MCF 10A (cell line): ENCODE results near the gene BUD13. TPM values are rescaled to one million over a fixed set of nuclear protein-coding genes. Genes with fewer than 3 reads are reported as not detected.

Experiments used
- BruUV-seq: library from RNA; stranded (reverse); fragments of 400-500 nt; replicated peaks from 2 replicates; lab custom pipeline; 2021; lab: Mats Ljungman, UMichigan
- CTCF ChIA-PET: fragments of 300-600 bp; sonication (Branson Sonifier 250); formaldehyde crosslinking; extraction: SDS; loops from one replicate; lab custom pipeline; 2021; ENCODE audit warnings: antibody characterized with exemption, inconsistent platforms; lab: Yijun Ruan, JAX
- POLR2A ChIA-PET: fragments of 300-600, 350-650 bp; sonication (Branson Sonifier 250); formaldehyde crosslinking; extraction: SDS; loops from one replicate; lab custom pipeline; 2020; ENCODE audit warnings: antibody characterized with exemption, inconsistent platforms; lab: Yijun Ruan, JAX
- DNase-seq: peaks from one replicate; pipeline ENCODE4 v3.0.0-alpha.2; 2018; ENCODE audit not compliant: unreplicated experiment
- H3K27ac Mint-ChIP-seq: one replicate; pipeline ENCODE4 v1.8.0; 2022; ENCODE audit warnings: mild to moderate bottlenecking, low read depth, mixed read lengths; ENCODE audit not compliant: unreplicated experiment
- H3K27me3 Mint-ChIP-seq: one replicate; pipeline ENCODE4 v1.8.0; 2022; ENCODE audit warnings: mixed read lengths; ENCODE audit not compliant: insufficient read depth, unreplicated experiment
- H3K36me3 Mint-ChIP-seq: one replicate; pipeline ENCODE4 v1.8.0; 2022; ENCODE audit warnings: mild to moderate bottlenecking, moderate library complexity, mixed read lengths; ENCODE audit not compliant: insufficient read depth, unreplicated experiment
- H3K4me1 Mint-ChIP-seq: one replicate; pipeline ENCODE4 v1.8.0; 2022; ENCODE audit warnings: mixed read lengths; ENCODE audit not compliant: insufficient read depth, unreplicated experiment
- H3K4me3 Mint-ChIP-seq: one replicate; pipeline ENCODE4 v1.8.0; 2022; ENCODE audit warnings: mild to moderate bottlenecking, moderate library complexity, mixed read lengths; ENCODE audit not compliant: unreplicated experiment
- H3K9me3 Mint-ChIP-seq: one replicate; pipeline ENCODE4 v1.8.0; 2022; ENCODE audit warnings: mixed read lengths; ENCODE audit not compliant: unreplicated experiment
- CTCF ChIP-seq: fragments of 200-600 bp; IDR thresholded peaks from one replicate; pipeline ENCODE4 v1.8.0; 2022; ENCODE audit warnings: antibody characterized with exemption, mild to moderate bottlenecking; ENCODE audit not compliant: unreplicated experiment
- intact Hi-C: fragments of 100-400 bp; cut with micrococcal nuclease; formaldehyde crosslinking; loops from 2 replicates; pipeline ENCODE4 v1.14.1; 2022
- total RNA-seq: library from RNA; stranded (reverse); gene quantifications from 2 replicates; pipeline ENCODE4 v1.2.3, GENCODE V29; 2022

BUD13 gene
- total RNA-seq, 1 experiment from 2014 or later: 15.1 TPM

GRCh38 chr11:116791002-116791812 lies 18.4 kb upstream of the BUD13 start:
- H3K9me3 Mint-ChIP-seq: no peaks in the 10 kb centered on the region
- peaks cover 7% of the 10 kb centered on the region for H3K36me3 Mint-ChIP-seq
- H3K4me1 Mint-ChIP-seq: peaks cover 36% of the 10 kb centered on the region
- no peaks in the 10 kb centered on the region for H3K27me3 Mint-ChIP-seq
- no TSS peak for BruUV-seq
- peak; percentile 68 for DNase-seq
- ChIA-PET CTCF (interaction anchor here (0.5 to 9.7 kb wide), 14 partner anchors 9 to 439 kb away, joined by 3 to 124 read pairs (median 4); partner anchors contain the start of genes APOA1 and APOA4), POLR2A (interaction anchor here (1.2 kb wide), 1 partner anchor 18 kb away, joined by 3 read pairs; no protein-coding TSS in a partner anchor)
- TF ChIP-seq CTCF: peak; percentile 89
- no peak overlapping the region for H3K4me3 Mint-ChIP-seq
- H3K27ac Mint-ChIP-seq: no peak overlapping the region
- intact Hi-C loops: loop anchor here (1.0 to 5.0 kb wide), 2 partner anchors 45 to 436 kb away; no protein-coding TSS in a partner anchor

GRCh38 chr11:116790167-116791001 lies 17.6 kb upstream of the BUD13 start:
- Mint-ChIP-seq H3K4me1 (peaks cover 36% of the 10 kb centered on the region), H3K27ac (no peak overlapping the region), H3K4me3 (no peak overlapping the region), H3K36me3 (peaks cover 13% of the 10 kb centered on the region), H3K9me3 (no peaks in the 10 kb centered on the region), H3K27me3 (no peaks in the 10 kb centered on the region)
- no TSS peak for BruUV-seq
- ChIA-PET CTCF (interaction anchor here (0.6 to 9.7 kb wide), 14 partner anchors 8 to 321 kb away, joined by 3 to 124 read pairs (median 4); partner anchors contain the start of genes APOA1 and APOC3), POLR2A (interaction anchor here (0.5 to 1.7 kb wide), 5 partner anchors 7 to 128 kb away, joined by 3 read pairs; no protein-coding TSS in a partner anchor)
- intact Hi-C loops: loop anchor here (1.0 to 5.0 kb wide), 2 partner anchors 46 to 437 kb away; no protein-coding TSS in a partner anchor
- TF ChIP-seq CTCF: no peak
- DNase-seq: no peak

- peaks cover 30% of the 10 kb centered on the region for H3K4me1 Mint-ChIP-seq
- no peak for TF ChIP-seq CTCF
- BruUV-seq: no TSS peak
- no peaks in the 10 kb centered on the region for H3K9me3 Mint-ChIP-seq
- intact Hi-C loops: loop anchor here (1.0 kb wide), 1 partner anchor 317 kb away; no protein-coding TSS in a partner anchor
- no peaks in the 10 kb centered on the region for H3K27me3 Mint-ChIP-seq
- H3K27ac Mint-ChIP-seq: no peak overlapping the region
- DNase-seq: no peak
- CTCF ChIA-PET: interaction anchor here (0.6 to 9.7 kb wide), 4 partner anchors 29 to 46 kb away, joined by 3 to 124 read pairs (median 5); partner anchors contain the start of genes APOA1 and APOC3
- H3K4me3 Mint-ChIP-seq: no peak overlapping the region
- peaks cover 27% of the 10 kb centered on the region for H3K36me3 Mint-ChIP-seq
- POLR2A ChIA-PET: interaction anchor here (1.0 to 4.6 kb wide), 5 partner anchors 9 to 358 kb away, joined by 3 to 59 read pairs (median 4); partner anchors contain the start of gene BUD13
These were observed 16.2 kb upstream of the BUD13 start for GRCh38 chr11:116788975-116789374.
